Fibroblast of skin of scalp (primary cell): ENCODE results near the gene KCNG1.
A peak's percentile ranks its signal among the peaks of the same experiment; 100 is the strongest.

Experiments used
- DNase-seq: peaks from one replicate; pipeline ENCODE4 v3.0.0-alpha.2; 2013

Gene KCNG1

GRCh38 chr20:51034988-51035656 lies 12.2 kb upstream of the KCNG1 start:
- peak; percentile 40 for DNase-seq

GRCh38 chr20:51034476-51034875 lies 11.6 kb upstream of the KCNG1 start:
- peak; percentile 76 for DNase-seq

- peak; percentile 82 for DNase-seq
Measured at GRCh38 chr20:51029963-51030920, 7.3 kb upstream of the KCNG1 start.

- DNase-seq = no peak
Measured at GRCh38 chr20:51029556-51029955, 6.6 kb upstream of the KCNG1 start.

GRCh38 chr20:51028616-51029212 lies 5.8 kb upstream of the KCNG1 start:
- DNase-seq = no peak

GRCh38 chr20:51027035-51027795 lies 4.3 kb upstream of the KCNG1 start:
- DNase-seq = no peak

- peak; percentile 54 for DNase-seq
Measured at GRCh38 chr20:51026269-51026668, 3.4 kb upstream of the KCNG1 start.

- no peak for DNase-seq
Measured at GRCh38 chr20:51024761-51025160, 1.9 kb upstream of the KCNG1 start.

GRCh38 chr20:51023617-51024155 lies 779 bp upstream of the KCNG1 start:
- no peak for DNase-seq

GRCh38 chr20:51022227-51022802 lies 592 bp downstream of the KCNG1 start:
- DNase-seq = no peak

- DNase-seq = peak; percentile 59
Measured at GRCh38 chr20:51021067-51022025, 1.6 kb downstream of the KCNG1 start.

GRCh38 chr20:51020657-51021056 lies 2.2 kb downstream of the KCNG1 start:
- no peak for DNase-seq

- no peak for DNase-seq
Measured at GRCh38 chr20:51019656-51020592, 3.0 kb downstream of the KCNG1 start.

GRCh38 chr20:51017251-51017650 lies 5.7 kb downstream of the KCNG1 start:
- peak; percentile 51 for DNase-seq

- no peak for DNase-seq
Measured at GRCh38 chr20:51016521-51016920, 6.4 kb downstream of the KCNG1 start.

- DNase-seq = peak; percentile 78
Measured at GRCh38 chr20:51014797-51015722, 7.8 kb downstream of the KCNG1 start.

GRCh38 chr20:51013577-51014330 lies 9.2 kb downstream of the KCNG1 start:
- DNase-seq = no peak

GRCh38 chr20:51012357-51012756 lies 10.6 kb downstream of the KCNG1 start:
- DNase-seq = no peak
